Neural progenitor cell (in vitro differentiated cells): ENCODE results near the gene TRANK1. TPM values are rescaled to one million over a fixed set of nuclear protein-coding genes. Genes with fewer than 3 reads are reported as not detected.

Source experiments
- DNase-seq: peaks from one replicate; pipeline ENCODE4 v3.0.0-alpha.2; 2016; ENCODE audit warnings: low spot score
- H2AFZ ChIP-seq: fragments of 200-600 bp; sonication (generic); replicated peaks from 2 replicates; pipeline ENCODE4 v1.6.1; 2016; ENCODE audit warnings: antibody characterized with exemption
- H3F3A ChIP-seq: fragments of 200-600 bp; sonication (generic); 2 replicates; pipeline ENCODE4 v1.6.1; 2016; ENCODE audit warnings: antibody characterized with exemption, low read depth
- H3K27ac ChIP-seq: fragments of 200-600 bp; sonication (generic); 2 replicates; pipeline ENCODE4 v1.5.1; 2016; ENCODE audit warnings: mild to moderate bottlenecking
- H3K27me3 ChIP-seq: fragments of 200-600 bp; sonication (generic); 2 replicates; pipeline ENCODE4 v1.6.1; 2016; ENCODE audit warnings: mild to moderate bottlenecking, moderate library complexity
- H3K36me3 ChIP-seq: fragments of 200-600 bp; sonication (generic); 2 replicates; pipeline ENCODE4 v1.5.1; 2016
- H3K4me1 ChIP-seq: fragments of 200-600 bp; sonication (generic); 2 replicates; pipeline ENCODE4 v1.6.1; 2016; ENCODE audit warnings: mixed run types
- H3K4me2 ChIP-seq: fragments of 200-600 bp; sonication (generic); 2 replicates; pipeline ENCODE4 v1.6.1; 2016
- H3K4me3 ChIP-seq: fragments of 200-600 bp; sonication (generic); 2 replicates; pipeline ENCODE4 v1.5.1; 2016
- H3K79me2 ChIP-seq: fragments of 200-600 bp; sonication (generic); 2 replicates; pipeline ENCODE4 v1.6.1; 2016; ENCODE audit warnings: low read depth
- H3K9ac ChIP-seq: fragments of 200-600 bp; sonication (generic); 2 replicates; pipeline ENCODE4 v1.6.1; 2016
- H3K9me3 ChIP-seq: fragments of 200-600 bp; sonication (generic); 2 replicates; pipeline ENCODE4 v1.5.1; 2016; ENCODE audit warnings: low read depth
- H4K20me1 ChIP-seq: fragments of 200-600 bp; sonication (generic); 2 replicates; pipeline ENCODE4 v1.6.1; 2016; ENCODE audit warnings: low read depth
- H3K27ac Mint-ChIP-seq: 3 replicates; pipeline ENCODE4 v1.8.0; 2021; ENCODE audit warnings: mixed read lengths
- H3K27me3 Mint-ChIP-seq: 2 replicates; pipeline ENCODE4 v1.8.0; 2022; ENCODE audit warnings: low read depth, mild to moderate bottlenecking, inconsistent platforms, moderate library complexity, mixed read lengths; ENCODE audit not compliant: insufficient read depth
- H3K36me3 Mint-ChIP-seq: 3 replicates; pipeline ENCODE4 v1.8.0; 2021; ENCODE audit warnings: mixed read lengths
- H3K4me1 Mint-ChIP-seq: 3 replicates; pipeline ENCODE4 v1.8.0; 2021; ENCODE audit warnings: mixed read lengths
- H3K4me3 Mint-ChIP-seq: 3 replicates; pipeline ENCODE4 v1.8.0; 2021; ENCODE audit warnings: mild to moderate bottlenecking, moderate library complexity, mixed read lengths
- H3K9me3 Mint-ChIP-seq: 3 replicates; pipeline ENCODE4 v1.8.0; 2020; ENCODE audit warnings: mixed read lengths
- EZH2 ChIP-seq: fragments of 200-600 bp; sonication (generic); IDR thresholded peaks from 2 replicates; pipeline ENCODE4 v1.6.1; 2017; ENCODE audit warnings: antibody characterized with exemption, mild to moderate bottlenecking, moderate library complexity
- EZH2phosphoT487 ChIP-seq: fragments of 200-600 bp; sonication (generic); IDR thresholded peaks from 2 replicates; pipeline ENCODE4 v1.6.1; 2017; ENCODE audit warnings: antibody characterized with exemption
- total RNA-seq: library from RNA; depleted of rRNA; stranded (reverse); fragments of >200 nt; gene quantifications from 2 replicates; pipeline ENCODE4 v1.2.3, GENCODE V29; 2015; ENCODE audit warnings: low replicate concordance
- TF ChIP-seq, protein P1 (sequence below): fragments of 200-600 bp; sonication (generic); IDR thresholded peaks from 2 replicates; pipeline ENCODE4 v1.5.1; 2017; ENCODE audit warnings: antibody characterized with exemption, mild to moderate bottlenecking

Gene TRANK1
- total RNA-seq, 1 donor from 2014 or later: 10.5 TPM

- H3K27me3 ChIP-seq: no peaks in the 10 kb centered on the region
- Mint-ChIP-seq H3K27me3 (peaks cover 2% of the 10 kb centered on the region), H3K36me3 (peaks cover 10% of the 10 kb centered on the region), H3K9me3 (no peaks in the 10 kb centered on the region), H3K4me1 (peaks cover 36% of the 10 kb centered on the region), H3K27ac (peak overlapping the region; percentile 54), H3K4me3 (no peak overlapping the region)
- peaks cover 35% of the 10 kb centered on the region for H3K4me1 ChIP-seq
- H2AFZ ChIP-seq: no peak overlapping the region
- H3K9ac ChIP-seq: peak overlapping the region; percentile 79
- H3K9me3 ChIP-seq: no peaks in the 10 kb centered on the region
- H3K27ac ChIP-seq: peak overlapping the region; percentile 94
- peaks cover 8% of the 10 kb centered on the region for H3K36me3 ChIP-seq
- H3K4me2 ChIP-seq: peak overlapping the region; percentile 87
- peak; percentile 38 for DNase-seq
- TF ChIP-seq EZH2 (no peak), EZH2phosphoT487 (no peak)
- TF ChIP-seq, protein P1, sequence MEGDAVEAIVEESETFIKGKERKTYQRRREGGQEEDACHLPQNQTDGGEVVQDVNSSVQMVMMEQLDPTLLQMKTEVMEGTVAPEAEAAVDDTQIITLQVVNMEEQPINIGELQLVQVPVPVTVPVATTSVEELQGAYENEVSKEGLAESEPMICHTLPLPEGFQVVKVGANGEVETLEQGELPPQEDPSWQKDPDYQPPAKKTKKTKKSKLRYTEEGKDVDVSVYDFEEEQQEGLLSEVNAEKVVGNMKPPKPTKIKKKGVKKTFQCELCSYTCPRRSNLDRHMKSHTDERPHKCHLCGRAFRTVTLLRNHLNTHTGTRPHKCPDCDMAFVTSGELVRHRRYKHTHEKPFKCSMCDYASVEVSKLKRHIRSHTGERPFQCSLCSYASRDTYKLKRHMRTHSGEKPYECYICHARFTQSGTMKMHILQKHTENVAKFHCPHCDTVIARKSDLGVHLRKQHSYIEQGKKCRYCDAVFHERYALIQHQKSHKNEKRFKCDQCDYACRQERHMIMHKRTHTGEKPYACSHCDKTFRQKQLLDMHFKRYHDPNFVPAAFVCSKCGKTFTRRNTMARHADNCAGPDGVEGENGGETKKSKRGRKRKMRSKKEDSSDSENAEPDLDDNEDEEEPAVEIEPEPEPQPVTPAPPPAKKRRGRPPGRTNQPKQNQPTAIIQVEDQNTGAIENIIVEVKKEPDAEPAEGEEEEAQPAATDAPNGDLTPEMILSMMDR: no peak
- peak overlapping the region; percentile 66 for H3K4me3 ChIP-seq
- peaks cover 41% of the 10 kb centered on the region for H4K20me1 ChIP-seq
- H3F3A ChIP-seq: peaks cover 13% of the 10 kb centered on the region
- peaks cover 77% of the 10 kb centered on the region for H3K79me2 ChIP-seq
Measured at GRCh38 chr3:36991923-36992805, 47.3 kb upstream of the TRANK1 start.

- Histone ChIP-seq H4K20me1 (peaks cover 41% of the 10 kb centered on the region), H3K9me3 (no peaks in the 10 kb centered on the region), H3K79me2 (peaks cover 75% of the 10 kb centered on the region), H3K27me3 (no peaks in the 10 kb centered on the region), H3K36me3 (peaks cover 2% of the 10 kb centered on the region), H3K4me1 (peaks cover 35% of the 10 kb centered on the region), H3K9ac (peak overlapping the region; percentile 79), H3K4me3 (peak overlapping the region; percentile 66), H3F3A (peaks cover 13% of the 10 kb centered on the region), H3K27ac (no peak overlapping the region), H2AFZ (no peak overlapping the region), H3K4me2 (peak overlapping the region; percentile 87)
- no peak overlapping the region for H3K27ac Mint-ChIP-seq
- TF ChIP-seq EZH2phosphoT487 (no peak), EZH2 (no peak)
- TF ChIP-seq, protein P1: no peak
- DNase-seq: no peak
- H3K36me3 Mint-ChIP-seq: peaks cover 6% of the 10 kb centered on the region
- H3K4me3 Mint-ChIP-seq: no peak overlapping the region
- H3K9me3 Mint-ChIP-seq: no peaks in the 10 kb centered on the region
- peaks cover 2% of the 10 kb centered on the region for H3K27me3 Mint-ChIP-seq
- peaks cover 36% of the 10 kb centered on the region for H3K4me1 Mint-ChIP-seq
Measured at GRCh38 chr3:36991147-36991546, 46.3 kb upstream of the TRANK1 start.

DNA sequence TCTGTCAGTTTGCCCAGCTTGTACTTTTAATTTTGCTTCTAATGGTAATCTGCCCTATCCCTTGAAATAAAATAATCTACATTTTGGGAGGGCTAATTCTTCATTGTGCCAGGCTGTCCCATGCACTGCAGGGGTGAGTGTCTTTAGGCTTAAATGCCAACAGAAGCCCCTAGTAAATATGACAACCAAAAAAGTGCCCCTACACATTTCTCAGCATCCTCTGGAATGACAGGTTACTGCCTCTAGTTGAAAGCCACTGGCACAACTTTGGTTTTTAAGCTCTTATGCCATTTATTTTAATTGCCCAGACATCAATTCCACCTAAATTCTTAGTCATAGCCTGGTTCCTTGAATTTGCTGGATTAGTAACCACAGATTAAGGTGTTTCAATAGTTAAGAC is 44.7 kb upstream of the TRANK1 start:
- peak overlapping the region; percentile 66 for H3K4me3 ChIP-seq
- DNase-seq: no peak
- H3K9me3 ChIP-seq: no peaks in the 10 kb centered on the region
- no peaks in the 10 kb centered on the region for H3K9me3 Mint-ChIP-seq
- H3F3A ChIP-seq: peaks cover 13% of the 10 kb centered on the region
- peaks cover 18% of the 10 kb centered on the region for H3K36me3 Mint-ChIP-seq
- H3K4me2 ChIP-seq: peak overlapping the region; percentile 87
- peaks cover 36% of the 10 kb centered on the region for H3K4me1 Mint-ChIP-seq
- H3K36me3 ChIP-seq: peaks cover 9% of the 10 kb centered on the region
- no peak for TF ChIP-seq EZH2
- TF ChIP-seq, protein P1: no peak
- no peak for TF ChIP-seq EZH2phosphoT487
- peaks cover 41% of the 10 kb centered on the region for H4K20me1 ChIP-seq
- peak overlapping the region; percentile 20 for H3K4me3 Mint-ChIP-seq
- peaks cover 62% of the 10 kb centered on the region for H3K79me2 ChIP-seq
- peaks cover 2% of the 10 kb centered on the region for H3K27me3 Mint-ChIP-seq
- H3K27me3 ChIP-seq: no peaks in the 10 kb centered on the region
- no peak overlapping the region for H3K27ac Mint-ChIP-seq
- H3K4me1 ChIP-seq: peaks cover 35% of the 10 kb centered on the region
- H3K27ac ChIP-seq: no peak overlapping the region
- H3K9ac ChIP-seq: peak overlapping the region; percentile 4
- no peak overlapping the region for H2AFZ ChIP-seq
